Measurements from ENCODE around the gene BCAP31. TPM values are rescaled to one million over a fixed set of nuclear protein-coding genes. Genes with fewer than 3 reads are reported as not detected.

BCAP31 gene
- 100 to 1,000 TPM in 2 of 4 donors, 10 to 100 TPM in 2; 76.4 to 129 (median 101) TPM for total RNA-seq

DNA sequence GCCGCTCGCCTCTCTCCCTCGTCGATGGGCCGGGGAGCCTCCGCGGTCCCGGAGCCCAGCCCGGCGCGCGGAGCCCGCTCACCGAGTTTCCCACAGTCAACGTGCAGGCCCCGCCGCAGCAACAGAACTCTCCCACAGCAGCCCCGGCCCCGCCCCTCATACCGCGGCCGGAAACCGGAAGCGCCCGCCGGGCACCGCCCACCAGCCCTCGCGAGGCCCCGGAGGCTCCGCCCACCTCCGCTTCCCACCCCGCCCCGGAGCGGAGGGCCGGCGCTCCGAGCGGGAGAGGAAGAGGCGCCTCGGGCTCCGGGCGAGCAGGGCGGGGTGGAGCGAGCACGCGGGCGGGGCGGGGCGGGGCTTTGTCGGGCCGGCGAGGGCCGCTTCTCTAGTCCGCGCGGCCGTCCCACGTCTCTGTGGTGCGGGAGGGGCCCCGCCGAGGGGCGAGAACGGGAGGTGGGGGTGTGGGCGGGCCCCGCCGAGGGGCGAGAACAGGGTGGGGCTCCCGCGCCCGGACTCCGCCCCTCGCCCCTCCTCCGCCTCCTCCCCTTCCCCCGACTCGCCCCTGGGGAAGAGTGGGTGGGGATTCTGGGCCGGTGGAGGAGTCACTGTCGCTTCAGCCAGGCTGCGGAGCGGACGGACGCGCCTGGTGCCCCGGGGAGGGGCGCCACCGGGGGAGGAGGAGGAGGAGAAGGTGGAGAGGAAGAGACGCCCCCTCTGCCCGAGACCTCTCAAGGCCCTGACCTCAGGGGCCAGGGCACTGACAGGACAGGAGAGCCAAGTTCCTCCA, at the start of gene BCAP31, which contains the start of gene ABCD1:
BCAP31 (minus strand) TSS at position 136 of the 787 bp plus-strand sequence. CDS start 1,143 bp downstream, outside the sequence.
ABCD1 (plus strand) TSS at position 605 of the 787 bp plus-strand sequence. CDS start 411 bp downstream, outside the sequence.
- peaks cover 42 to 61% (median 59%) of the 10 kb centered on the region in 4 donors for H3K4me1 ChIP-seq
- peak within 1 kb of the TSS; percentile 84 to 92 (median 88) for H3K27ac ChIP-seq (replicated peaks in 1 of 4)
- 38% methylated on average over 33 of the region's 88 CpGs for WGBS
- H3K36me3 ChIP-seq: peaks cover under 1 to 20% (median 15%) of the 10 kb centered on the region in 4 donors
- no peaks in the 10 kb centered on the region for H3K27me3 ChIP-seq
- peak within 1 kb of the TSS; percentile 67 to 78 (median 72) for H3K4me3 ChIP-seq
- peak; percentile 94 for DNase-seq (ENCODE audit: extremely low spot score)
- TF ChIP-seq POLR2A (IDR thresholded peaks at IDR 0.05; ENCODE audit: low read depth): peak; percentile 75
- peak; percentile 74 to 93 for TF ChIP-seq POLR2AphosphoS5 (IDR thresholded peaks at IDR 0.05)
- no peak for TF ChIP-seq EP300 (IDR thresholded peaks at IDR 0.05)
- no peaks in the 10 kb centered on the region for H3K9me3 ChIP-seq
- intact Hi-C loops (cut with DNase I): no loop called here

- Histone ChIP-seq H3K36me3 (peaks cover 0 to 74% (median 33%) of the 10 kb centered on the region in 4 donors), H3K9me3 (no peaks in the 10 kb centered on the region), H3K4me3 (no peak overlapping the region), H3K4me1 (peaks cover 0 to 4% (median 0%) of the 10 kb centered on the region in 4 donors), H3K27me3 (no peaks in the 10 kb centered on the region), H3K27ac (replicated peaks in 1 of 4) (no peak overlapping the region)
- DNase-seq (ENCODE audit: extremely low spot score): no peak
- TF ChIP-seq EP300 (IDR thresholded peaks at IDR 0.05) (no peak), POLR2AphosphoS5 (IDR thresholded peaks at IDR 0.05) (no peak), POLR2A (IDR thresholded peaks at IDR 0.05; ENCODE audit: low read depth) (no peak)
- TF ChIP-seq, protein P1, sequence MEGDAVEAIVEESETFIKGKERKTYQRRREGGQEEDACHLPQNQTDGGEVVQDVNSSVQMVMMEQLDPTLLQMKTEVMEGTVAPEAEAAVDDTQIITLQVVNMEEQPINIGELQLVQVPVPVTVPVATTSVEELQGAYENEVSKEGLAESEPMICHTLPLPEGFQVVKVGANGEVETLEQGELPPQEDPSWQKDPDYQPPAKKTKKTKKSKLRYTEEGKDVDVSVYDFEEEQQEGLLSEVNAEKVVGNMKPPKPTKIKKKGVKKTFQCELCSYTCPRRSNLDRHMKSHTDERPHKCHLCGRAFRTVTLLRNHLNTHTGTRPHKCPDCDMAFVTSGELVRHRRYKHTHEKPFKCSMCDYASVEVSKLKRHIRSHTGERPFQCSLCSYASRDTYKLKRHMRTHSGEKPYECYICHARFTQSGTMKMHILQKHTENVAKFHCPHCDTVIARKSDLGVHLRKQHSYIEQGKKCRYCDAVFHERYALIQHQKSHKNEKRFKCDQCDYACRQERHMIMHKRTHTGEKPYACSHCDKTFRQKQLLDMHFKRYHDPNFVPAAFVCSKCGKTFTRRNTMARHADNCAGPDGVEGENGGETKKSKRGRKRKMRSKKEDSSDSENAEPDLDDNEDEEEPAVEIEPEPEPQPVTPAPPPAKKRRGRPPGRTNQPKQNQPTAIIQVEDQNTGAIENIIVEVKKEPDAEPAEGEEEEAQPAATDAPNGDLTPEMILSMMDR (IDR thresholded peaks at IDR 0.05): no peak
- intact Hi-C loops (cut with DNase I): no loop called here
- 93% methylated on average over 18 of the region's 23 CpGs for WGBS
Measured at GRCh38 chrX:153773218-153773611, 49.0 kb upstream of the BCAP31 start.

GRCh38 chrX:153772316-153773217, 48.4 kb upstream of the BCAP31 start:
- intact Hi-C loops (cut with DNase I): no loop called here
- 83% methylated on average over 19 of the region's 21 CpGs for WGBS
- no peak overlapping the region for H3K4me3 ChIP-seq
- DNase-seq (ENCODE audit: extremely low spot score): no peak
- H3K4me1 ChIP-seq: peaks cover 0 to 8% (median under 1%) of the 10 kb centered on the region in 4 donors
- H3K27ac ChIP-seq (replicated peaks in 1 of 4): no peak overlapping the region
- TF ChIP-seq POLR2AphosphoS5 (IDR thresholded peaks at IDR 0.05): no peak
- TF ChIP-seq POLR2A (IDR thresholded peaks at IDR 0.05; ENCODE audit: low read depth): no peak
- TF ChIP-seq EP300 (IDR thresholded peaks at IDR 0.05): no peak
- TF ChIP-seq, protein P1 (IDR thresholded peaks at IDR 0.05): no peak
- H3K36me3 ChIP-seq: peaks cover 0 to 69% (median 33%) of the 10 kb centered on the region in 4 donors
- no peaks in the 10 kb centered on the region for H3K9me3 ChIP-seq
- H3K27me3 ChIP-seq: no peaks in the 10 kb centered on the region

DNA sequence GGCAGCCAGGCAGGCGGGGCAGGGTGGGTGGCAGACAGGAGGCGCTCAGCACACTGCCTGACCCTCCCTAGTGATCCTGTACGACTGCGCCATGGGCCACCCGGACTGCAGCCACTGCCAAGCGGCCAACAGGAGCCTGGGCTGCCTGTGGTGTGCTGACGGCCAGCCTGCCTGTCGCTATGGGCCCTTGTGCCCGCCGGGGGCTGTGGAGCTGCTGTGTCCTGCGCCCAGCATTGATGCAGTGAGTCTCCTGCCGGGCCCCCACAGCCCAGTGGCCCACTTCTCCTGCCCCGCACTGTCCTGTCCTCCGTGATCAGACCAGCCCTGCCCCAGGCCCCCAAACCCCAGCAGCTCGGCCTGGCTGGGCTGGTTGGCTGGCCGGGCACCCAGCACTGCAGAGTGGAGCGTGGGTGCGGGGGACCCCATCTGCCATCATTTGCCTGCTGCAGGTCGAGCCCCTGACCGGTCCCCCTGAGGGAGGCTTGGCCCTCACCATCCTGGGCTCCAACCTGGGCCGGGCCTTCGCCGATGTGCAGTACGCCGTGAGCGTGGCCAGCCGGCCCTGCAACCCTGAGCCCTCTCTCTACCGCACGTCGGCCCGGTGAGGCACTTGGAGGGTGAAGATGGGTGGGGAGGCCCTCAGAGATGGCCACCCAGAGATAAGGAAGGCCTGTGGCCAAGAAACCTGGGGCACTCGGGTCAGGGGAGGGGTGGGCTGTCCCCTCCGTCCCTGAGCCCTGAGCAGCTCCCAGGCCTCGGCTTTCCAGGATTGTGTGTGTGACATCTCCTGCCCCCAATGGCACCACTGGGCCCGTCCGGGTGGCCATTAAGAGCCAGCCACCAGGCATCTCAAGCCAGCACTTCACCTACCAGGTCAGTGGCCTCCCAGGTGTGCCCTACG, 47.5 kb upstream of the BCAP31 start:
- Histone ChIP-seq H3K27me3 (no peaks in the 10 kb centered on the region), H3K4me1 (peaks cover 0 to 13% (median 8%) of the 10 kb centered on the region in 4 donors), H3K36me3 (peaks cover 0 to 62% (median 30%) of the 10 kb centered on the region in 4 donors), H3K27ac (replicated peaks in 1 of 4) (no peak overlapping the region), H3K4me3 (no peak overlapping the region), H3K9me3 (no peaks in the 10 kb centered on the region)
- intact Hi-C loops (cut with DNase I): no loop called here
- WGBS: 96% methylated on average over 9 of the region's 37 CpGs
- DNase-seq (ENCODE audit: extremely low spot score): no peak
- TF ChIP-seq POLR2A (IDR thresholded peaks at IDR 0.05; ENCODE audit: low read depth) (no peak), EP300 (IDR thresholded peaks at IDR 0.05) (no peak), POLR2AphosphoS5 (IDR thresholded peaks at IDR 0.05) (no peak)
- TF ChIP-seq, protein P1 (IDR thresholded peaks at IDR 0.05): no peak

All from esophagus muscularis mucosa (tissue), 4 donors.